Lower leg skin (tissue), 4 donors: ENCODE measurements around the gene ATP8A2. TPM values are rescaled to one million over a fixed set of nuclear protein-coding genes. Genes with fewer than 3 reads are reported as not detected.

ENCODE experiments used
- DNase-seq, 2 donors: peaks; one replicate each; pipeline ENCODE4 v3.0.0-alpha.2; 2019; ENCODE audit warnings: low spot score in 2 of 2
- H3K4me3 ChIP-seq: fragments of 200-600 bp; sonication (generic); 2 replicates; pipeline ENCODE4 v1.5.1; 2017; ENCODE audit warnings: mild to moderate bottlenecking, low read depth; ENCODE audit not compliant: poor library complexity, severe bottlenecking
- CTCF ChIP-seq, 3 donors: fragments of 450-650 bp; IDR thresholded peaks; one replicate each; pipeline ENCODE4 v1.5.1; 2016; ENCODE audit warnings: antibody characterized with exemption in 3 of 3, mild to moderate bottlenecking in 3 of 3, moderate library complexity in 2 of 3
- POLR2A ChIP-seq, 2 donors: fragments of 450-650 bp; IDR thresholded peaks; one replicate each; pipeline ENCODE4 v1.6.1; 2016 to 2017; ENCODE audit warnings: antibody characterized with exemption in 2 of 2, mild to moderate bottlenecking in 1 of 2, moderate library complexity in 1 of 2
- WGBS, 2 donors: methylation state at CpG; one replicate each; pipeline ENCODE4 v1.1.5; 2018; 5-methylcytosine and 5-hydroxymethylcytosine counted together
- intact Hi-C: fragments of 100-400 bp; cut with DNase I; formaldehyde crosslinking; loops from one replicate; pipeline ENCODE4 v1.15.0; 2023; ENCODE audit warnings: low total_unique reads
- total RNA-seq, 4 donors: library from RNA; depleted of rRNA; stranded (reverse); fragments of >200 nt; gene quantifications; one replicate each; pipeline ENCODE4 v1.1.0, GENCODE V29; 2016

ATP8A2 gene
- total RNA-seq, 4 donors from 2014 or later = 0.05 to 0.23 TPM; not detected in 2

GRCh38 chr13:25847145-25847544, 475.4 kb downstream of the ATP8A2 start:
- H3K4me3 ChIP-seq = no peak overlapping the region
- TF ChIP-seq POLR2A (IDR thresholded peaks at IDR 0.05) (no peak), CTCF (IDR thresholded peaks at IDR 0.05) (no peak)
- intact Hi-C loops = no loop called here
- no peak for DNase-seq
- 82 to 83% methylated on average over 5 of the region's 5 CpGs for WGBS, 2 donors

GRCh38 chr13:25847635-25848626, 476.2 kb downstream of the ATP8A2 start:
- H3K4me3 ChIP-seq = no peak overlapping the region
- TF ChIP-seq POLR2A (IDR thresholded peaks at IDR 0.05) (no peak), CTCF (IDR thresholded peaks at IDR 0.05) (no peak)
- intact Hi-C loops = no loop called here
- no peak for DNase-seq
- WGBS, 2 donors = 82 to 87% methylated on average over 11 of the region's 11 CpGs

GRCh38 chr13:25848812-25849745, 477.3 kb downstream of the ATP8A2 start:
- no peak for DNase-seq
- H3K4me3 ChIP-seq = no peak overlapping the region
- 70 to 77% methylated on average over 8 of the region's 8 CpGs for WGBS, 2 donors
- TF ChIP-seq CTCF (IDR thresholded peaks at IDR 0.05) (no peak), POLR2A (IDR thresholded peaks at IDR 0.05) (no peak)
- intact Hi-C loops = no loop called here

- 86 to 91% methylated on average over 4 of the region's 4 CpGs for WGBS, 2 donors
- no peak overlapping the region for H3K4me3 ChIP-seq
- no peak for DNase-seq
- intact Hi-C loops = no loop called here
- TF ChIP-seq CTCF (IDR thresholded peaks at IDR 0.05) (no peak), POLR2A (IDR thresholded peaks at IDR 0.05) (no peak)
Observed at GRCh38 chr13:25857830-25858229, 486.1 kb downstream of the ATP8A2 start.

- TF ChIP-seq POLR2A (IDR thresholded peaks at IDR 0.05) (no peak), CTCF (IDR thresholded peaks at IDR 0.05) (no peak)
- no peak for DNase-seq
- 43 to 52% methylated on average over 3 of the region's 3 CpGs for WGBS, 2 donors
- intact Hi-C loops = no loop called here
- no peak overlapping the region for H3K4me3 ChIP-seq
Observed at GRCh38 chr13:25859528-25859927, 487.8 kb downstream of the ATP8A2 start.
